Gastroesophageal sphincter (tissue), 3 donors: ENCODE results near the gene LCP1.

ENCODE experiments used
- POLR2A ChIP-seq, 2 donors: fragments of 450-650 bp; IDR thresholded peaks; one replicate each; pipeline ENCODE4 v1.6.1; 2017; ENCODE audit warnings: antibody characterized with exemption in 2 of 2, mild to moderate bottlenecking in 2 of 2, moderate library complexity in 1 of 2
- TF ChIP-seq, protein P1 (sequence below), 4 experiments: fragments of 200-600 bp in 2 of 4; fragments of 450-650 bp in 2 of 4; sonication (generic) in 1 of 4; IDR thresholded peaks; one replicate each; pipeline ENCODE4 v1.5.1; 2017 to 2019; ENCODE audit warnings: antibody characterized with exemption in 4 of 4, mild to moderate bottlenecking in 2 of 4, moderate library complexity in 2 of 4

DNA sequence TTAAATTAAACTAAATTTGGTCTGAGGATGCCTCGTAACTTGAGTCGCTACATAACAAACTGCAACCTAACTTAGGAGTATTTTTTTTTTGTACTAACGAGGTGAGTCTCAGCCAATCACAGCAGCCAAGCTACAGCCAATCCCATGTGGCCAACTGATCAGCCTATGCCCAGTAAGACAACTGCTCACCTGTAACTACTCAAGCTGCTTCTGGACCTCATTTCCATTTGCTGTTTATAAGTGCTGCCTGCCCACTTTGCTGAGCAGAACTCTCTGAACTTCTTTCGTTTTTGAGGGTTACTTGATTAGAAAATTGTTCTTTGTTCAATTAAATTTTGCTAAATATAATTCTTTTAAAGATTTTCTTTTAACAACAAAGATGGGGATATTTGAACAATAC is 81.0 kb downstream of the LCP1 start:
- TF ChIP-seq, protein P1, sequence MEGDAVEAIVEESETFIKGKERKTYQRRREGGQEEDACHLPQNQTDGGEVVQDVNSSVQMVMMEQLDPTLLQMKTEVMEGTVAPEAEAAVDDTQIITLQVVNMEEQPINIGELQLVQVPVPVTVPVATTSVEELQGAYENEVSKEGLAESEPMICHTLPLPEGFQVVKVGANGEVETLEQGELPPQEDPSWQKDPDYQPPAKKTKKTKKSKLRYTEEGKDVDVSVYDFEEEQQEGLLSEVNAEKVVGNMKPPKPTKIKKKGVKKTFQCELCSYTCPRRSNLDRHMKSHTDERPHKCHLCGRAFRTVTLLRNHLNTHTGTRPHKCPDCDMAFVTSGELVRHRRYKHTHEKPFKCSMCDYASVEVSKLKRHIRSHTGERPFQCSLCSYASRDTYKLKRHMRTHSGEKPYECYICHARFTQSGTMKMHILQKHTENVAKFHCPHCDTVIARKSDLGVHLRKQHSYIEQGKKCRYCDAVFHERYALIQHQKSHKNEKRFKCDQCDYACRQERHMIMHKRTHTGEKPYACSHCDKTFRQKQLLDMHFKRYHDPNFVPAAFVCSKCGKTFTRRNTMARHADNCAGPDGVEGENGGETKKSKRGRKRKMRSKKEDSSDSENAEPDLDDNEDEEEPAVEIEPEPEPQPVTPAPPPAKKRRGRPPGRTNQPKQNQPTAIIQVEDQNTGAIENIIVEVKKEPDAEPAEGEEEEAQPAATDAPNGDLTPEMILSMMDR (IDR thresholded peaks at IDR 0.05), result no peak
- TF ChIP-seq POLR2A (IDR thresholded peaks at IDR 0.05), result no peak
